Ovary (tissue), 9 donors: ENCODE results near the gene GATAD2A. TPM values are rescaled to one million over a fixed set of nuclear protein-coding genes. Genes with fewer than 3 reads are reported as not detected.

ENCODE experiments used
- DNase-seq, 5 donors: peaks; one replicate each; pipeline ENCODE4 v3.0.0-alpha.2; 2019 to 2020
- H3K27ac ChIP-seq, 2 donors: fragments of 200-600 bp; one replicate each; pipeline versions ENCODE4 v1.5.1 to v1.8.0; 2019 to 2022
- H3K27me3 ChIP-seq: fragments of 200-600 bp; one replicate; pipeline ENCODE4 v1.8.0; 2022
- H3K36me3 ChIP-seq: fragments of 200-600 bp; sonication (generic); one replicate; pipeline ENCODE4 v1.5.1; 2019
- H3K4me1 ChIP-seq: one replicate; pipeline ENCODE4 v1.8.1; 2013; ENCODE audit warnings: mild to moderate bottlenecking, moderate library complexity; ENCODE audit not compliant: insufficient read depth
- H3K4me3 ChIP-seq: fragments of 200-600 bp; sonication (generic); one replicate; pipeline ENCODE4 v1.5.1; 2017
- H3K9me3 ChIP-seq, 2 donors: fragments of 200-600 bp in 1 of 2; sonication (generic) in 1 of 2; one replicate each; pipeline versions ENCODE4 v1.5.1 to v1.8.1; 2013 to 2019; ENCODE audit warnings: mild to moderate bottlenecking in 1 of 2, moderate library complexity in 1 of 2
- CTCF ChIP-seq, 3 donors: fragments of 450-650 bp in 2 of 3; fragments of 200-600 bp in 1 of 3; IDR thresholded peaks; one replicate each; pipeline versions ENCODE4 v1.5.1 to v1.8.0; 2016 to 2022; ENCODE audit warnings: antibody characterized with exemption in 3 of 3, mild to moderate bottlenecking in 1 of 3
- EP300 ChIP-seq: sonication (generic); formaldehyde crosslinking; IDR thresholded peaks from one replicate; pipeline ENCODE4 v1.6.1; 2017; ENCODE audit warnings: antibody characterized with exemption
- POLR2A ChIP-seq: fragments of 450-650 bp; IDR thresholded peaks from one replicate; pipeline ENCODE4 v1.6.1; 2017; ENCODE audit warnings: antibody characterized with exemption, mild to moderate bottlenecking, moderate library complexity
- whole genome bisulfite sequencing, 3 donors: extraction: QIAGEN DNeasy Blood & Tissue Kit in 1 of 3; methylation state at CpG; one replicate each; pipeline versions ENCODE4 v1.1.5 to v1.1.7; 2013 to 2017; 5-methylcytosine and 5-hydroxymethylcytosine counted together
- intact Hi-C, 4 donors: fragments of 100-400 bp; cut with DNase I; formaldehyde crosslinking; loops; one replicate each; pipeline versions ENCODE4 v1.11.0 to v1.15.1; 2022 to 2023
- polyA plus RNA-seq, 2 donors: library from polyadenylated mRNA; stranded (reverse); fragments of 200-250 nt in 1 of 2; fragments of 350-450 nt in 1 of 2; fragmentation: Illumina TruSeq in 1 of 2; extraction: RNeasy Lipid Tissue Mini Kit (QIAGEN cat#74804) in 1 of 2; gene quantifications; one replicate each; pipeline ENCODE4 v1.2.3, GENCODE V29; 2013 to 2014
- total RNA-seq, 7 donors: library from RNA; depleted of rRNA in 2 of 7; stranded (reverse); fragments of >200 nt in 2 of 7; fragmentation: NEBNext Ultra II Directional in 3 of 7; extraction: Animal tissue kit (Norgen Biotek cat#: 25700) in 3 of 7; gene quantifications; one replicate each; pipeline versions ENCODE4 v1.1.0 to v1.2.4, GENCODE V29; 2016 to 2023
- donor health status: DM: no; HTN: no; CAD: no; lungs with moderate emphysema.
- donor health status: DM: no; HTN: no; CAD: no.
- donor health status: Bipolar disorder and iron deficiency.
- donor health status: DM: yes; HTN: yes; CAD: no.
- donor health status: DM: no; HTN: no; CAD: no.
- donor health status: DM: yes; HTN: yes; CAD: no.

GATAD2A gene
- total and polyA plus RNA-seq, 9 donors: 10.7 to 83.0 (median 52.2) TPM

GRCh38 chr19:19443902-19444680 is 38.6 kb downstream of the GATAD2A start:
- Histone ChIP-seq H3K9me3 (no peaks in the 10 kb centered on the region), H3K36me3 (no peaks in the 10 kb centered on the region), H3K4me3 (no peak overlapping the region), H3K27ac (no peak overlapping the region), H3K27me3 (no peaks in the 10 kb centered on the region), H3K4me1 (peaks cover 7% of the 10 kb centered on the region)
- intact Hi-C loops: no loop called here
- no peak for DNase-seq
- WGBS, 3 donors: 78 to 87% (median 84%) methylated on average over 11 of the region's 11 CpGs
- TF ChIP-seq EP300 (no peak), POLR2A (no peak), CTCF (IDR thresholded peaks at IDR 0.05) (no peak)

- WGBS, 3 donors: 69 to 77% (median 74%) methylated on average over 4 of the region's 4 CpGs
- TF ChIP-seq EP300 (no peak), POLR2A (no peak), CTCF (IDR thresholded peaks at IDR 0.05) (no peak)
These were observed 39.2 kb downstream of the GATAD2A start for GRCh38 chr19:19444681-19445155.

GRCh38 chr19:19445288-19445687 is 39.8 kb downstream of the GATAD2A start:
- Histone ChIP-seq H3K9me3 (no peaks in the 10 kb centered on the region), H3K36me3 (no peaks in the 10 kb centered on the region), H3K4me3 (no peak overlapping the region), H3K27ac (no peak overlapping the region), H3K4me1 (peaks cover 7% of the 10 kb centered on the region), H3K27me3 (no peaks in the 10 kb centered on the region)
- WGBS, 3 donors: 7 to 17% (median 10%) methylated on average over 1 of the region's 1 CpG
- TF ChIP-seq EP300 (no peak), POLR2A (no peak), CTCF (IDR thresholded peaks at IDR 0.05) (no peak)
- intact Hi-C loops: no loop called here
- no peak for DNase-seq

More at GRCh38 chr19:19444681-19445155, 39.2 kb downstream of the GATAD2A start:
- Histone ChIP-seq H3K27me3 (no peaks in the 10 kb centered on the region), H3K36me3 (no peaks in the 10 kb centered on the region), H3K4me3 (no peak overlapping the region), H3K4me1 (peaks cover 7% of the 10 kb centered on the region), H3K9me3 (no peaks in the 10 kb centered on the region), H3K27ac (no peak overlapping the region)
- intact Hi-C loops: no loop called here
- DNase-seq: no peak

GRCh38 chr19:19445911-19446361 is 40.5 kb downstream of the GATAD2A start:
- no peaks in the 10 kb centered on the region for H3K27me3 ChIP-seq
- no peak overlapping the region for H3K27ac ChIP-seq
- no peak overlapping the region for H3K4me3 ChIP-seq
- intact Hi-C loops: no loop called here
- TF ChIP-seq POLR2A: no peak
- TF ChIP-seq EP300: no peak
- no peak for TF ChIP-seq CTCF (IDR thresholded peaks at IDR 0.05)
- no peak for DNase-seq
- H3K4me1 ChIP-seq: peaks cover 7% of the 10 kb centered on the region
- no peaks in the 10 kb centered on the region for H3K9me3 ChIP-seq
- 81 to 91% (median 88%) methylated on average over 9 of the region's 9 CpGs for WGBS, 3 donors
- no peaks in the 10 kb centered on the region for H3K36me3 ChIP-seq
